Gastrocnemius medialis (tissue), 4 donors: Measurements from ENCODE around the gene MACROD2. TPM values are rescaled to one million over a fixed set of nuclear protein-coding genes. Genes with fewer than 3 reads are reported as not detected.

Experiments
- ATAC-seq, 2 donors: fragments of 150-250 bp; one replicate each; pipeline ENCODE4 v1.9.1; 2016
- DNase-seq, 2 donors: peaks; one replicate each; pipeline ENCODE4 v3.0.0-alpha.2; 2019
- H3K27ac ChIP-seq, 4 donors: fragments of 200-600 bp; sonication (generic); 1 replicate in 1 of 4; 2 replicates in 3 of 4; pipeline ENCODE4 v1.5.1; 2016 to 2018; ENCODE audit warnings: mild to moderate bottlenecking in 2 of 4, moderate library complexity in 1 of 4
- H3K27me3 ChIP-seq, 3 donors: fragments of 200-600 bp; sonication (generic) in 2 of 3; 1 replicate in 1 of 3; 2 replicates in 2 of 3; pipeline versions ENCODE4 v1.5.1 to v1.6.0; 2016 to 2019; ENCODE audit warnings: mild to moderate bottlenecking in 1 of 3, moderate library complexity in 1 of 3
- H3K36me3 ChIP-seq, 2 donors: fragments of 200-600 bp; sonication (generic) in 1 of 2; one replicate each; pipeline ENCODE4 v1.5.1; 2017 to 2018
- H3K4me1 ChIP-seq, 2 donors: fragments of 200-600 bp; sonication (generic) in 1 of 2; one replicate each; pipeline ENCODE4 v1.5.1; 2016 to 2017; ENCODE audit warnings: mild to moderate bottlenecking in 2 of 2
- H3K4me3 ChIP-seq, 4 donors: fragments of 200-600 bp; sonication (generic) in 3 of 4; 1 replicate in 1 of 4; 2 replicates in 3 of 4; pipeline ENCODE4 v1.5.1; 2016 to 2019; ENCODE audit warnings: mild to moderate bottlenecking in 2 of 4
- H3K9me3 ChIP-seq, 3 donors: fragments of 200-600 bp; sonication (generic) in 2 of 3; 1 replicate in 1 of 3; 2 replicates in 2 of 3; pipeline ENCODE4 v1.5.1; 2016 to 2019
- POLR2A ChIP-seq, 2 donors: fragments of 450-650 bp; IDR thresholded peaks; one replicate each; pipeline ENCODE4 v1.6.1; 2017; ENCODE audit warnings: antibody characterized with exemption in 2 of 2, mild to moderate bottlenecking in 2 of 2, moderate library complexity in 2 of 2
- in situ Hi-C, 4 donors: fragments of 200-750 bp; cut with MboI; loops; one replicate each; pipeline versions ENCODE4 v1.15.0 to v1.8.0; 2017; ENCODE audit warnings: low sequenced_read_pairs in 4 of 4
- intact Hi-C: fragments of 100-400 bp; cut with DNase I; formaldehyde crosslinking; loops from one replicate; pipeline ENCODE4 v1.15.1; 2023; ENCODE audit warnings: low total_unique reads
- total RNA-seq, 4 donors: library from RNA; depleted of rRNA; stranded (reverse); fragments of >200 nt; gene quantifications; one replicate each; pipeline versions ENCODE4 v1.1.0 to v1.2.3, GENCODE V29; 2016
- TF ChIP-seq, protein P1 (sequence below), 5 experiments: fragments of 450-650 bp in 3 of 5; fragments of 200-600 bp in 2 of 5; sonication (generic) in 2 of 5; IDR thresholded peaks in 4 of 5; conservative IDR thresholded peaks in 1 of 5; 1 replicate in 4 of 5; 2 replicates in 1 of 5; pipeline ENCODE4 v1.5.1; 2016 to 2019; ENCODE audit warnings: antibody characterized with exemption in 5 of 5, mild to moderate bottlenecking in 3 of 5, moderate library complexity in 3 of 5

The MACROD2 gene
- total RNA-seq, 4 donors from 2014 or later, result 1.8 to 10.2 (median 3.6) TPM

DNA sequence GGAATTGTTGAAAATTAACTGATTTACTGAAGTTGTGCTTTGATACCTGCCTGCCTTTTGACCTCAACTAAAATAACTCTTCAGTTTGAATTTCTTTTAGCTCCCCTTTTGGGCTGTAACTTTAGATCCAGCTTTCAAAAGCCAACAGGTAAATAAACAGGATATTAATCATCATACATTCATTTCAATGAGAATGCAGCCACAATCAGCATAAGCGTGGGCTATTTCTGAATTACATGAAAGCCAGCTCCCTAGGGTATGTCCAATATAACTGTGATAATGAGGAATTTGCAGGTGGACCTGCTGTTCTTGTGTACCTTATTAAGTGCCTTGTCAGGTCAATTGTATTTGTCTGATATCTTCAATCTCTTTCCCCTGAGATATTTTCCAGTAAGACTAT lies 1747.3 kb downstream of the MACROD2 start:
- Histone ChIP-seq H3K27me3 (no peaks in the 10 kb centered on the region), H3K4me1 (no peaks in the 10 kb centered on the region), H3K27ac (no peak overlapping the region), H3K9me3 (no peaks in the 10 kb centered on the region), H3K36me3 (no peaks in the 10 kb centered on the region), H3K4me3 (no peak overlapping the region)
- intact Hi-C loops (no loop called here), in situ Hi-C loops (no loop called here)
- DNase-seq (no peak), ATAC-seq (no peak)
- no peak for TF ChIP-seq POLR2A (IDR thresholded peaks at IDR 0.05)
- TF ChIP-seq, protein P1, sequence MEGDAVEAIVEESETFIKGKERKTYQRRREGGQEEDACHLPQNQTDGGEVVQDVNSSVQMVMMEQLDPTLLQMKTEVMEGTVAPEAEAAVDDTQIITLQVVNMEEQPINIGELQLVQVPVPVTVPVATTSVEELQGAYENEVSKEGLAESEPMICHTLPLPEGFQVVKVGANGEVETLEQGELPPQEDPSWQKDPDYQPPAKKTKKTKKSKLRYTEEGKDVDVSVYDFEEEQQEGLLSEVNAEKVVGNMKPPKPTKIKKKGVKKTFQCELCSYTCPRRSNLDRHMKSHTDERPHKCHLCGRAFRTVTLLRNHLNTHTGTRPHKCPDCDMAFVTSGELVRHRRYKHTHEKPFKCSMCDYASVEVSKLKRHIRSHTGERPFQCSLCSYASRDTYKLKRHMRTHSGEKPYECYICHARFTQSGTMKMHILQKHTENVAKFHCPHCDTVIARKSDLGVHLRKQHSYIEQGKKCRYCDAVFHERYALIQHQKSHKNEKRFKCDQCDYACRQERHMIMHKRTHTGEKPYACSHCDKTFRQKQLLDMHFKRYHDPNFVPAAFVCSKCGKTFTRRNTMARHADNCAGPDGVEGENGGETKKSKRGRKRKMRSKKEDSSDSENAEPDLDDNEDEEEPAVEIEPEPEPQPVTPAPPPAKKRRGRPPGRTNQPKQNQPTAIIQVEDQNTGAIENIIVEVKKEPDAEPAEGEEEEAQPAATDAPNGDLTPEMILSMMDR (IDR thresholded peaks at IDR 0.05 in 4 of 5, conservative IDR thresholded peaks at IDR 0.05 in 1 of 5), result no peak

DNA sequence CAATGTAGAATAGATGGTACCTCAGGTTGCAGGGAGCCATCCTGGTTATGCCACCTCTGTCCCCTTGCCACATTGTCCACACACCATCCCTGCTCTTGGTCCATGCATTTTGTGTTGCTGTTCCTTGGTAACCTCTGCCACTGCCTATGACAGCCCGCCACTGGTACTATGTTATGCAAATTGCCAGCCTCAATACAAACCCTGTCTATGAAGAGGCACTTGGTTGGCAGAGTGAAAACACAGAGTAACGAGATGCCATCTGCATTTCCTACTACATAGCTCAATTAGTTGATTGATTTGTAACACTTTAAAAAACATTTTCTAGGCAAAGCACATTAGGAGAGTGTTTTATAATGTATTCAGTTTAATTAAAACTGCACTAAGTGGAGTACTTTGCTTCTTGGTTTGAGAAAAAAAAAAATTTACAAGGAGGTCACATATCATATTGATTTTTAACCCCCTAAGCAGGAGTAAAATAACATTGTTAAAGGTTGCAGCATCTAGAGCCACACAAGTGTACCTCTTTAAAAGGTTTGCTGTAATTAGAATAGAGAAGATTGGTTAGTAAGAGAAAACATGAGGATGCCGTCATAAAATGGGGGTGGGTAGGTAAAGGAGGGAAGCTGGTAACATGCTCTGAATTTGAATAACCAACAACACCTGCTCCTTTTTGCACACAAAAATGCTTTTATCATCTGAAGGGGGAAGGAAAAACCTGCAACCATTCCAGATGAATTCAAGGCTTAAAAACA lies 1760.9 kb downstream of the MACROD2 start:
- no peak for ATAC-seq
- no peak overlapping the region for H3K4me3 ChIP-seq
- H3K4me1 ChIP-seq, result peaks cover 0 to 5% of the 10 kb centered on the region in 2 donors
- H3K27ac ChIP-seq, result no peak overlapping the region
- H3K36me3 ChIP-seq, result no peaks in the 10 kb centered on the region
- TF ChIP-seq, protein P1 (IDR thresholded peaks at IDR 0.05 in 4 of 5, conservative IDR thresholded peaks at IDR 0.05 in 1 of 5), result no peak
- TF ChIP-seq POLR2A (IDR thresholded peaks at IDR 0.05), result no peak
- no peaks in the 10 kb centered on the region for H3K27me3 ChIP-seq
- no peaks in the 10 kb centered on the region for H3K9me3 ChIP-seq
- in situ Hi-C loops, result no loop called here
- no peak for DNase-seq
- intact Hi-C loops, result no loop called here

DNA sequence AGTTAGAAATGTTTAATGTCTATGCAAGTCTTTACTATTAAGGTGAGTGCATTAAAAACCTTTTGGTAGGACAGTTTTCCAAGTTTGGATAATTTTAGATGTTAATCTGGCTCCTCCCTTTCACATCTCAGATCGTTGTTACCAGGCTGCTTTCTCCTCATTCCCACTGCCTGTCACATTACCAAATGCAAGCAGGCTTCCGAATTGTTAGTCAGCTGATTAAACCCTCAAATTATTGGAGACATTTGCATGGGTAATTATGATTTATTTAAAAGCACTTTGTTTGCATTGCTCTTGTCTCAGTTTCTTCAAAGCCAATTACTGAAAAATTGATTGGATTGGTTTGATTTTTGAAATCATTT lies 1761.4 kb downstream of the MACROD2 start:
- no peak overlapping the region for H3K27ac ChIP-seq
- no peak for TF ChIP-seq POLR2A (IDR thresholded peaks at IDR 0.05)
- TF ChIP-seq, protein P1 (IDR thresholded peaks at IDR 0.05 in 4 of 5, conservative IDR thresholded peaks at IDR 0.05 in 1 of 5), result no peak
- DNase-seq (no peak), ATAC-seq (no peak)
- in situ Hi-C loops (no loop called here), intact Hi-C loops (no loop called here)
- no peak overlapping the region for H3K4me3 ChIP-seq
- no peaks in the 10 kb centered on the region for H3K36me3 ChIP-seq
- no peaks in the 10 kb centered on the region for H3K9me3 ChIP-seq
- peaks cover 0 to 5% of the 10 kb centered on the region in 2 donors for H3K4me1 ChIP-seq
- H3K27me3 ChIP-seq, result no peaks in the 10 kb centered on the region

DNA sequence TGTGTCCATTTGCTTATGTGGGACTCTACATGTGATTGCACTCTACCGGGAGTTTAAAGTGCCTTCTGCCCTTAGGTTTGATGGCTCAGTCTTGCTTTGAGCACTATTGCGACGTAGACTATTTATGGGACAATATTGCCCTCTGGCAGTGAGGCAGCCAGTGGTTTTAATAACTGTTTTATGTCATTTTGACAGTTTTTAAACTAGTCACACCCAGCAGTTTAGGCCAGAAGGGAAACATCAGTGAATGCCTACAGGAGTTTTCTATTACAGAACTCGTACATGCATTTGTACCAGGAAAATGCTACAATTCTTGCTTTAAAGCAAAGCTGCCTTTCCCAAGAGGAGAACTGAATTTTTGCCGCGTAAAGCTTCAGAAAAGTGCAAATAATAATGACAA lies 1764.3 kb downstream of the MACROD2 start:
- peaks cover 0 to 5% of the 10 kb centered on the region in 2 donors for H3K4me1 ChIP-seq
- H3K36me3 ChIP-seq, result no peaks in the 10 kb centered on the region
- in situ Hi-C loops, result no loop called here
- no peaks in the 10 kb centered on the region for H3K9me3 ChIP-seq
- no peak for TF ChIP-seq POLR2A (IDR thresholded peaks at IDR 0.05)
- TF ChIP-seq, protein P1 (IDR thresholded peaks at IDR 0.05 in 4 of 5, conservative IDR thresholded peaks at IDR 0.05 in 1 of 5), result no peak
- no peak overlapping the region for H3K27ac ChIP-seq
- ATAC-seq (no peak), DNase-seq (no peak)
- intact Hi-C loops, result no loop called here
- H3K27me3 ChIP-seq, result no peaks in the 10 kb centered on the region
- H3K4me3 ChIP-seq, result no peak overlapping the region
